ENCODE results near the gene UNC13D. TPM values are rescaled to one million over a fixed set of nuclear protein-coding genes. Genes with fewer than 3 reads are reported as not detected.

UNC13D gene
- total and polyA plus RNA-seq, 9 of the 15 experiments (the other 6 are each of a cell fraction or from before 2014, with no cell fraction given) = 0.86 to 244 (median 69.2) TPM

DNA sequence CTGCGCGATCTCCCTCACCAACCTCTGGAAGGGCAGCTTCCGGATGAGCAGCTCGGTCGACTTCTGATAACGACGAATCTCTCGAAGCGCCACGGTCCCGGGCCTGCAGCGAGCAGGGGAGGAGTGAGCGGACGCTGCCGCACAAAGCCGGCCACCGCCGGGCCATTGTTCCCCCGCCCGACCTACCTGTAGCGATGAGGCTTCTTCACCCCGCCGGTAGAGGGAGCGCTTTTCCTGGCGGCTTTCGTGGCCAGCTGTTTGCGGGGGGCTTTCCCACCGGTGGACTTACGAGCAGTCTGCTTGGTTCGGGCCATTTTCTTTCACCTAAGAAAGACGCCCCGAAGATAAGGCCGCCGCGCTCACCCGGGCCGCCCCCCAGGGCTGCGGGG, 65.3 kb downstream of the UNC13D start:
- FAIRE-seq (no peak), DNase-seq (ENCODE audit: extremely low read depth in 1 of 4, low spot score in 3 of 4) (no peak), ATAC-seq (peak; percentile 4)
- peaks cover 35% of the 10 kb centered on the region for H3K79me2 ChIP-seq (ENCODE audit: control insufficient read depth, insufficient read depth, low read length)
- H3K9ac ChIP-seq (ENCODE audit: insufficient read depth in 1 of 2, low read depth in 2 of 2, low read length in 2 of 2) = peak overlapping the region; percentile 94 to 99
- peaks cover 5 to 18% of the 10 kb centered on the region in 2 experiments; a peak in 4 of 5 replicates for H3K4me1 ChIP-seq (replicated peaks in 1 of 2; ENCODE audit: control insufficient read depth in 2 of 2, insufficient read depth in 2 of 2, low read length in 2 of 2)
- H3K9me1 ChIP-seq (ENCODE audit: control insufficient read depth, insufficient read depth, low read length) = no peaks in the 10 kb centered on the region
- CTCF ChIA-PET (ENCODE audit: low intra/inter-chr PET ratio) = no interaction called here
- peaks cover 31% of the 10 kb centered on the region for H3K36me3 ChIP-seq (ENCODE audit: control insufficient read depth, insufficient read depth, low read length)
- H4K20me1 ChIP-seq (replicated peaks; ENCODE audit: control insufficient read depth, insufficient read depth, low read length) = peaks cover 42% of the 10 kb centered on the region
- BruUV-seq (replicated peaks) = no TSS peak
- in situ Hi-C loops (cut with MboI) (loop anchor here (10.0 kb wide), 1 partner anchor 226 kb away; the partner anchor contains the start of gene CDK3), intact Hi-C loops (cut with micrococcal nuclease) (loop anchor here (5.0 kb wide), 1 partner anchor 68 kb away; no protein-coding TSS in a partner anchor)
- peak overlapping the region; percentile 86 for H3K4me2 ChIP-seq (ENCODE audit: insufficient read depth, low read length)
- H3K4me3 ChIP-seq = peak overlapping the region; percentile 85
- WGBS (ENCODE audit: insufficient coverage, low coverage, missing lambda C conversion rate) = 0% methylated on average over 17 of the region's 38 CpGs
- H3K27me3 ChIP-seq (ENCODE audit: control insufficient read depth in 2 of 2, insufficient read depth in 2 of 2, low read length in 2 of 2) = no peaks in the 10 kb centered on the region
- no peak overlapping the region for H2AFZ ChIP-seq (ENCODE audit: low read depth, low read length)
- H3K9me3 ChIP-seq (replicated peaks; ENCODE audit: control insufficient read depth, insufficient read depth, low read depth, low read length) = no peaks in the 10 kb centered on the region
- POLR2A ChIA-PET = interaction anchor here (0.6 to 11.1 kb wide), 20 partner anchors 7 to 1002 kb away, joined by 3 to 464 read pairs (median 5); partner anchors contain the start of genes GALK1, NAT9, TRIM65 and UNC13D
- H3K27ac ChIP-seq (ENCODE audit: extremely low read depth, low read depth, low read length) = peak overlapping the region; percentile 92
- TF ChIP-seq SMAD3 (CRISPR knock-in tag; conservative IDR thresholded peaks at IDR 0.05) = no peak
- TF ChIP-seq CCNT2 (IDR thresholded peaks at IDR 0.05; ENCODE audit: borderline replicate concordance, extremely low read depth, insufficient read length, low read depth, low read length) = no peak
- no peak for TF ChIP-seq GTF2A2 (tag; IDR thresholded peaks at IDR 0.05)
- no peak for TF ChIP-seq TAF7 (tag; IDR thresholded peaks at IDR 0.05)
- TF ChIP-seq ZNF165 (CRISPR knock-in tag; IDR thresholded peaks at IDR 0.05; ENCODE audit: borderline replicate concordance) = peak; percentile 50; the same call in 1 of the 2 replicates
- no peak for TF ChIP-seq PTTG1 (tag; IDR thresholded peaks at IDR 0.05; ENCODE audit: low read depth)
- 0 out of 2 replicates have a peak, but pooled peaks have one; percentile 37 for TF ChIP-seq ZNF551 (CRISPR knock-in tag; IDR thresholded peaks at IDR 0.05)
- TF ChIP-seq, protein P1, sequence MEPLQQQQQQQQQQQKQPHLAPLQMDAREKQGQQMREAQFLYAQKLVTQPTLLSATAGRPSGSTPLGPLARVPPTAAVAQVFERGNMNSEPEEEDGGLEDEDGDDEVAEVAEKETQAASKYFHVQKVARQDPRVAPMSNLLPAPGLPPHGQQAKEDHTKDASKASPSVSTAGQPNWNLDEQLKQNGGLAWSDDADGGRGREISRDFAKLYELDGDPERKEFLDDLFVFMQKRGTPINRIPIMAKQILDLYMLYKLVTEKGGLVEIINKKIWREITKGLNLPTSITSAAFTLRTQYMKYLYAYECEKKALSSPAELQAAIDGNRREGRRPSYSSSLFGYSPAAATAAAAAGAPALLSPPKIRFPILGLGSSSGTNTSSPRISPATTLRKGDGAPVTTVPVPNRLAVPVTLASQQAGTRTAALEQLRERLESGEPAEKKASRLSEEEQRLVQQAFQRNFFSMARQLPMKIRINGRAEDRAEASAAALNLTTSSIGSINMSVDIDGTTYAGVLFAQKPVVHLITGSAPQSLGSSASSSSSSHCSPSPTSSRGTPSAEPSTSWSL (CRISPR knock-in tag; IDR thresholded peaks at IDR 0.05; ENCODE audit: borderline replicate concordance) = 0 out of 2 replicates have a peak, but pooled peaks have one; percentile 51
- no peak; the same call in 1 of the 2 replicates for TF ChIP-seq GATAD2B (IDR thresholded peaks at IDR 0.05; ENCODE audit: borderline replicate concordance)
- TF ChIP-seq, protein P2, sequence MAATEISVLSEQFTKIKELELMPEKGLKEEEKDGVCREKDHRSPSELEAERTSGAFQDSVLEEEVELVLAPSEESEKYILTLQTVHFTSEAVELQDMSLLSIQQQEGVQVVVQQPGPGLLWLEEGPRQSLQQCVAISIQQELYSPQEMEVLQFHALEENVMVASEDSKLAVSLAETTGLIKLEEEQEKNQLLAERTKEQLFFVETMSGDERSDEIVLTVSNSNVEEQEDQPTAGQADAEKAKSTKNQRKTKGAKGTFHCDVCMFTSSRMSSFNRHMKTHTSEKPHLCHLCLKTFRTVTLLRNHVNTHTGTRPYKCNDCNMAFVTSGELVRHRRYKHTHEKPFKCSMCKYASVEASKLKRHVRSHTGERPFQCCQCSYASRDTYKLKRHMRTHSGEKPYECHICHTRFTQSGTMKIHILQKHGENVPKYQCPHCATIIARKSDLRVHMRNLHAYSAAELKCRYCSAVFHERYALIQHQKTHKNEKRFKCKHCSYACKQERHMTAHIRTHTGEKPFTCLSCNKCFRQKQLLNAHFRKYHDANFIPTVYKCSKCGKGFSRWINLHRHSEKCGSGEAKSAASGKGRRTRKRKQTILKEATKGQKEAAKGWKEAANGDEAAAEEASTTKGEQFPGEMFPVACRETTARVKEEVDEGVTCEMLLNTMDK (IDR thresholded peaks at IDR 0.05; ENCODE audit: borderline replicate concordance, insufficient read depth, low read depth, low read length, poor library complexity, severe bottlenecking) = peak; percentile 93
- no peak for TF ChIP-seq ILF3 (IDR thresholded peaks at IDR 0.05; ENCODE audit: borderline replicate concordance)
- no peak for TF ChIP-seq IFI16 (CRISPR knock-in tag; IDR thresholded peaks at IDR 0.05)
- TF ChIP-seq, protein P3, sequence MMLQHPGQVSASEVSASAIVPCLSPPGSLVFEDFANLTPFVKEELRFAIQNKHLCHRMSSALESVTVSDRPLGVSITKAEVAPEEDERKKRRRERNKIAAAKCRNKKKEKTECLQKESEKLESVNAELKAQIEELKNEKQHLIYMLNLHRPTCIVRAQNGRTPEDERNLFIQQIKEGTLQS (IDR thresholded peaks at IDR 0.05) = no peak
- TF ChIP-seq, protein P3 (CRISPR knock-in tag; conservative IDR thresholded peaks at IDR 0.05) = no peak
- TF ChIP-seq ZBTB1 (CRISPR knock-in tag; IDR thresholded peaks at IDR 0.05; ENCODE audit: borderline replicate concordance, low read depth) = no peak
- TF ChIP-seq BACH1 (tag; IDR thresholded peaks at IDR 0.05) = no peak
- TF ChIP-seq KHSRP (IDR thresholded peaks at IDR 0.05) = no peak
- no peak for TF ChIP-seq KLF6 (CRISPR knock-in tag; IDR thresholded peaks at IDR 0.05; ENCODE audit: borderline replicate concordance)
- TF ChIP-seq CBX1 (IDR thresholded peaks at IDR 0.05; ENCODE audit: low read depth) = no peak
